IPS-20b (cell line): Measurements from ENCODE around the gene ELMO2.

Experiments used
- H3K27ac ChIP-seq: one replicate; pipeline ENCODE4 v1.5.1; 2013; ENCODE audit warnings: low read length
- H3K27me3 ChIP-seq: 2 replicates; pipeline ENCODE4 v1.6.1; 2013; ENCODE audit warnings: mild to moderate bottlenecking, low read length, inconsistent platforms; ENCODE audit not compliant: insufficient read depth
- H3K36me3 ChIP-seq: 2 replicates; pipeline ENCODE4 v1.6.1; 2013; ENCODE audit warnings: low read depth, mild to moderate bottlenecking, inconsistent platforms, low read length, moderate library complexity; ENCODE audit not compliant: insufficient read depth
- H3K4me1 ChIP-seq: 2 replicates; pipeline ENCODE4 v1.6.1; 2013; ENCODE audit warnings: mild to moderate bottlenecking, control low read depth, inconsistent platforms, low read length, moderate library complexity; ENCODE audit not compliant: insufficient read depth
- H3K4me3 ChIP-seq: 2 replicates; pipeline ENCODE4 v1.5.1; 2013; ENCODE audit warnings: mild to moderate bottlenecking, low read length, inconsistent platforms
- H3K9ac ChIP-seq: 2 replicates; pipeline ENCODE4 v1.6.1; 2013; ENCODE audit warnings: low read depth, mild to moderate bottlenecking, inconsistent platforms, low read length, moderate library complexity
- H3K9me3 ChIP-seq: 2 replicates; pipeline ENCODE4 v1.6.1; 2013; ENCODE audit warnings: mild to moderate bottlenecking, low read depth, low read length, inconsistent platforms; ENCODE audit not compliant: insufficient read depth

ELMO2 gene

GRCh38 chr20:46406200-46406985, at the start of gene ELMO2:
TSS of gene ELMO2 (minus strand) at chr20:46406615. CDS start at chr20:46394482, 12,133 bp downstream.
- peaks cover 11% of the 10 kb centered on the region; the same call in 1 of the 2 replicates for H3K36me3 ChIP-seq
- H3K9me3 ChIP-seq, result no peaks in the 10 kb centered on the region
- peaks cover 13% of the 10 kb centered on the region for H3K27me3 ChIP-seq
- H3K9ac ChIP-seq, result peak within 1 kb of the TSS; percentile 81; the same call in 1 of the 2 replicates
- H3K27ac ChIP-seq, result no peak within 1 kb of the TSS
- H3K4me3 ChIP-seq, result peak within 1 kb of the TSS; percentile 79
- peaks cover 11% of the 10 kb centered on the region for H3K4me1 ChIP-seq

- Histone ChIP-seq H3K4me3 (no peak overlapping the region), H3K27me3 (no peaks in the 10 kb centered on the region), H3K4me1 (peaks cover 13% of the 10 kb centered on the region; the same call in 1 of the 2 replicates), H3K36me3 (peaks cover 35% of the 10 kb centered on the region), H3K9me3 (peaks cover 60% of the 10 kb centered on the region), H3K9ac (no peak overlapping the region), H3K27ac (no peak overlapping the region)
These were observed 49.3 kb upstream of the ELMO2 start for GRCh38 chr20:46455729-46456128.

- Histone ChIP-seq H3K4me1 (no peaks in the 10 kb centered on the region), H3K4me3 (no peak overlapping the region), H3K36me3 (peaks cover 5% of the 10 kb centered on the region; the same call in 1 of the 2 replicates), H3K27me3 (no peaks in the 10 kb centered on the region), H3K9ac (no peak overlapping the region), H3K9me3 (peaks cover 35% of the 10 kb centered on the region), H3K27ac (no peak overlapping the region)
These were observed 40.4 kb upstream of the ELMO2 start for GRCh38 chr20:46446851-46447250.

- H3K36me3 ChIP-seq, result no peaks in the 10 kb centered on the region
- H3K27me3 ChIP-seq, result no peaks in the 10 kb centered on the region
These were observed 33.4 kb upstream of the ELMO2 start for GRCh38 chr20:46439837-46440236.

GRCh38 chr20:46438156-46438750, 31.8 kb upstream of the ELMO2 start:
- Histone ChIP-seq H3K9me3 (0 out of 2 replicates have a peak, but pooled peaks cover 5% of the 10 kb centered on the region), H3K36me3 (no peaks in the 10 kb centered on the region), H3K4me3 (no peak overlapping the region), H3K4me1 (no peaks in the 10 kb centered on the region), H3K9ac (no peak overlapping the region), H3K27me3 (no peaks in the 10 kb centered on the region), H3K27ac (no peak overlapping the region)

More at GRCh38 chr20:46439837-46440236, 33.4 kb upstream of the ELMO2 start:
- Histone ChIP-seq H3K27ac (no peak overlapping the region), H3K4me3 (no peak overlapping the region), H3K9me3 (peaks cover 13% of the 10 kb centered on the region; the same call in 1 of the 2 replicates), H3K4me1 (no peaks in the 10 kb centered on the region), H3K9ac (no peak overlapping the region)

GRCh38 chr20:46435146-46435545, 28.7 kb upstream of the ELMO2 start:
- H3K4me3 ChIP-seq, result no peak overlapping the region
- H3K9me3 ChIP-seq, result 0 out of 2 replicates have a peak, but pooled peaks cover 5% of the 10 kb centered on the region
- no peaks in the 10 kb centered on the region for H3K36me3 ChIP-seq
- H3K4me1 ChIP-seq, result no peaks in the 10 kb centered on the region
- H3K9ac ChIP-seq, result no peak overlapping the region
- no peaks in the 10 kb centered on the region for H3K27me3 ChIP-seq
- H3K27ac ChIP-seq, result no peak overlapping the region

GRCh38 chr20:46434597-46434996, 28.2 kb upstream of the ELMO2 start:
- H3K27ac ChIP-seq, result no peak overlapping the region

GRCh38 chr20:46433051-46433450, 26.6 kb upstream of the ELMO2 start:
- Histone ChIP-seq H3K4me3 (no peak overlapping the region), H3K9me3 (0 out of 2 replicates have a peak, but pooled peaks cover 5% of the 10 kb centered on the region), H3K9ac (no peak overlapping the region), H3K27me3 (peaks cover 6% of the 10 kb centered on the region; the same call in 1 of the 2 replicates), H3K36me3 (no peaks in the 10 kb centered on the region), H3K4me1 (no peaks in the 10 kb centered on the region), H3K27ac (no peak overlapping the region)

More at GRCh38 chr20:46434597-46434996, 28.2 kb upstream of the ELMO2 start:
- Histone ChIP-seq H3K27me3 (no peaks in the 10 kb centered on the region), H3K9ac (no peak overlapping the region), H3K36me3 (no peaks in the 10 kb centered on the region), H3K9me3 (0 out of 2 replicates have a peak, but pooled peaks cover 5% of the 10 kb centered on the region), H3K4me3 (no peak overlapping the region), H3K4me1 (no peaks in the 10 kb centered on the region)

- no peaks in the 10 kb centered on the region for H3K36me3 ChIP-seq
- H3K4me3 ChIP-seq, result no peak overlapping the region
- H3K27ac ChIP-seq, result no peak overlapping the region
- H3K9me3 ChIP-seq, result 0 out of 2 replicates have a peak, but pooled peaks cover 4% of the 10 kb centered on the region
- H3K9ac ChIP-seq, result no peak overlapping the region
- no peaks in the 10 kb centered on the region for H3K4me1 ChIP-seq
- H3K27me3 ChIP-seq, result peaks cover 6% of the 10 kb centered on the region; the same call in 1 of the 2 replicates
These were observed 24.7 kb upstream of the ELMO2 start for GRCh38 chr20:46430921-46431712.

GRCh38 chr20:46427384-46427783, 21.0 kb upstream of the ELMO2 start:
- Histone ChIP-seq H3K9me3 (no peaks in the 10 kb centered on the region), H3K9ac (no peak overlapping the region), H3K4me1 (peaks cover 10% of the 10 kb centered on the region), H3K27ac (no peak overlapping the region), H3K4me3 (no peak overlapping the region), H3K27me3 (peaks cover 6% of the 10 kb centered on the region; the same call in 1 of the 2 replicates), H3K36me3 (no peaks in the 10 kb centered on the region)

GRCh38 chr20:46423882-46424482, 17.6 kb upstream of the ELMO2 start:
- H3K9me3 ChIP-seq, result no peaks in the 10 kb centered on the region
- H3K27ac ChIP-seq, result no peak overlapping the region
- no peak overlapping the region for H3K9ac ChIP-seq
- peaks cover 3% of the 10 kb centered on the region; the same call in 1 of the 2 replicates for H3K27me3 ChIP-seq
- H3K4me3 ChIP-seq, result 0 out of 2 replicates have a peak overlapping the region, but pooled peaks have one; percentile 6
- peaks cover 10% of the 10 kb centered on the region for H3K4me1 ChIP-seq
- no peaks in the 10 kb centered on the region for H3K36me3 ChIP-seq
